ENCODE results near the gene COMMD10.

GRCh38 chr5:116276952-116277351, 192.1 kb downstream of the COMMD10 start:
- TF ChIP-seq POLR2A (IDR thresholded peaks at IDR 0.05) (no peak), CTCF (IDR thresholded peaks at IDR 0.05) (no peak)
